IMR-90 (cell line): ENCODE data around the gene RAB34. TPM values are rescaled to one million over a fixed set of nuclear protein-coding genes. Genes with fewer than 3 reads are reported as not detected.
A peak's percentile ranks its signal among the peaks of the same experiment; 100 is the strongest.

Experiments
- ATAC-seq: fragments of 200-7000 bp; cut with Tn5 transposase; 2 replicates; pipeline ENCODE4 v1.9.1; 2020; ENCODE audit warnings: low read depth, mild to moderate bottlenecking, moderate library complexity
- BruUV-seq: library from RNA; stranded (reverse); fragments of 400-500 nt; replicated peaks from 2 replicates; lab custom pipeline; 2021; lab: Mats Ljungman, UMichigan
- CTCF ChIA-PET: fragments of 300-600 bp; formaldehyde crosslinking; extraction: SDS; loops from one replicate; lab custom pipeline; 2021; ENCODE audit warnings: antibody characterized with exemption; lab: Yijun Ruan, JAX
- POLR2A ChIA-PET: fragments of 300-600 bp; sonication (Branson Sonifier 250); formaldehyde crosslinking; loops from one replicate; lab custom pipeline; 2022; ENCODE audit warnings: antibody characterized with exemption; ENCODE audit not compliant: unreplicated experiment; lab: Charles Lee
- DNase-seq: peaks from one replicate; pipeline ENCODE4 v3.0.0; 2013
- H2AFZ ChIP-seq: replicated peaks from 2 replicates; pipeline ENCODE3; 2013; ENCODE audit warnings: low read length, mild to moderate bottlenecking; ENCODE audit not compliant: poor library complexity
- H2AK5ac ChIP-seq: 2 replicates; pipeline ENCODE4 v1.6.1; 2013; ENCODE audit warnings: low read depth, low read length, inconsistent platforms
- H2AK9ac ChIP-seq: replicated peaks from 2 replicates; pipeline ENCODE3; 2013; ENCODE audit warnings: mild to moderate bottlenecking, low read depth, low read length, moderate library complexity; ENCODE audit not compliant: poor library complexity
- H2BK120ac ChIP-seq: 2 replicates; pipeline ENCODE4 v1.6.1; 2013; ENCODE audit warnings: low read depth, low read length, inconsistent platforms
- H2BK15ac ChIP-seq: 3 replicates; pipeline ENCODE4 v1.6.1; 2013; ENCODE audit warnings: low read depth, low read length, inconsistent platforms
- H2BK20ac ChIP-seq: 2 replicates; pipeline ENCODE4 v1.6.1; 2013; ENCODE audit warnings: low read depth, mild to moderate bottlenecking, inconsistent platforms, low read length, moderate library complexity
- H2BK5ac ChIP-seq: 2 replicates; pipeline ENCODE4 v1.6.1; 2013; ENCODE audit warnings: mild to moderate bottlenecking, low read depth, low read length, inconsistent platforms; ENCODE audit not compliant: poor library complexity, severe bottlenecking
- H3K14ac ChIP-seq: replicated peaks from 2 replicates; pipeline ENCODE4 v1.6.1; 2013; ENCODE audit warnings: low read depth, low read length, inconsistent platforms
- H3K18ac ChIP-seq: 2 replicates; pipeline ENCODE4 v1.6.1; 2013; ENCODE audit warnings: low read depth, low read length, control low read depth
- H3K23ac ChIP-seq: 2 replicates; pipeline ENCODE4 v1.6.1; 2013; ENCODE audit warnings: low read depth, low read length, inconsistent platforms
- H3K27ac ChIP-seq: 2 replicates; pipeline ENCODE4 v1.5.1; 2013; ENCODE audit warnings: mild to moderate bottlenecking, control low read depth, low read length; ENCODE audit not compliant: insufficient read depth
- H3K27me3 ChIP-seq: 2 replicates; pipeline ENCODE4 v1.6.1; 2013; ENCODE audit warnings: low read length; ENCODE audit not compliant: control insufficient read depth, insufficient read depth
- H3K36me3 ChIP-seq: 2 replicates; pipeline ENCODE4 v1.6.1; 2013; ENCODE audit warnings: low read length, mixed read lengths; ENCODE audit not compliant: control insufficient read depth, insufficient read depth
- H3K4ac ChIP-seq: 2 replicates; pipeline ENCODE4 v1.6.1; 2013; ENCODE audit warnings: low read depth, low read length, inconsistent platforms
- H3K4me1 ChIP-seq: 2 replicates; pipeline ENCODE4 v1.6.1; 2013; ENCODE audit warnings: low read length, mixed read lengths; ENCODE audit not compliant: control insufficient read depth, insufficient read depth
- H3K4me2 ChIP-seq: 2 replicates; pipeline ENCODE4 v1.6.1; 2013; ENCODE audit warnings: low read depth, mild to moderate bottlenecking, control low read depth, low read length, moderate library complexity
- H3K4me3 ChIP-seq: 2 replicates; pipeline ENCODE4 v1.5.1; 2013; ENCODE audit warnings: low read depth, mild to moderate bottlenecking, control low read depth, low read length, moderate library complexity; ENCODE audit not compliant: insufficient read depth
- H3K56ac ChIP-seq: 2 replicates; pipeline ENCODE4 v1.6.1; 2013; ENCODE audit warnings: low read length, inconsistent platforms; ENCODE audit not compliant: insufficient read depth; ENCODE audit errors: extremely low read depth
- H3K79me1 ChIP-seq, 2 experiments: 2 replicates each; pipeline ENCODE4 v1.6.1; 2013; ENCODE audit warnings: low read length in 2 of 2, inconsistent platforms in 1 of 2, low read depth in 1 of 2
- H3K9ac ChIP-seq: 2 replicates; pipeline ENCODE4 v1.6.1; 2013; ENCODE audit warnings: low read depth, low read length, control low read depth
- H3K9me1 ChIP-seq: 2 replicates; pipeline ENCODE4 v1.6.1; 2013; ENCODE audit warnings: low read length, inconsistent platforms; ENCODE audit not compliant: insufficient read depth
- H3K9me3 ChIP-seq: 2 replicates; pipeline ENCODE4 v1.6.1; 2013; ENCODE audit warnings: low read length; ENCODE audit not compliant: control insufficient read depth, insufficient read depth
- H4K20me1 ChIP-seq: 2 replicates; pipeline ENCODE4 v1.6.1; 2013; ENCODE audit warnings: low read length, inconsistent platforms; ENCODE audit not compliant: insufficient read depth
- H4K5ac ChIP-seq: 2 replicates; pipeline ENCODE4 v1.6.1; 2013; ENCODE audit warnings: mild to moderate bottlenecking, low read depth, low read length, control low read depth
- H4K8ac ChIP-seq, 2 experiments: 2 replicates each; pipeline ENCODE4 v1.6.1; 2013; ENCODE audit warnings: low read depth in 2 of 2, low read length in 2 of 2, control low read depth in 1 of 2, inconsistent platforms in 1 of 2
- H4K91ac ChIP-seq: 2 replicates; pipeline ENCODE4 v1.6.1; 2013; ENCODE audit warnings: low read depth, low read length, inconsistent platforms; ENCODE audit not compliant: insufficient read depth
- BHLHE40 ChIP-seq: fragments of 150-350 bp; IDR thresholded peaks from 2 replicates; pipeline ENCODE4 v1.6.1; 2016; ENCODE audit warnings: mild to moderate bottlenecking, low read depth, low read length
- CEBPB ChIP-seq: IDR thresholded peaks from 2 replicates; pipeline ENCODE4 v1.6.1; 2012; ENCODE audit warnings: low read depth, low read length, improper control_type of control experiment
- CHD1 ChIP-seq: IDR thresholded peaks from 2 replicates; pipeline ENCODE4 v1.6.1; 2012; ENCODE audit warnings: low read depth, low read length, improper control_type of control experiment
- MAFK ChIP-seq: IDR thresholded peaks from 2 replicates; pipeline ENCODE4 v1.6.1; 2012; ENCODE audit warnings: low read depth, low read length, improper control_type of control experiment
- MAZ ChIP-seq: IDR thresholded peaks from 2 replicates; pipeline ENCODE4 v1.6.1; 2012; ENCODE audit warnings: low read depth, mild to moderate bottlenecking, low read length, improper control_type of control experiment, moderate library complexity, borderline replicate concordance
- MXI1 ChIP-seq: IDR thresholded peaks from 2 replicates; pipeline ENCODE4 v1.6.1; 2012; ENCODE audit warnings: low read depth, mild to moderate bottlenecking, low read length, moderate library complexity, borderline replicate concordance
- RAD21 ChIP-seq: IDR thresholded peaks from 2 replicates; pipeline ENCODE4 v1.6.1; 2012; ENCODE audit warnings: low read length, improper control_type of control experiment
- SMC3 ChIP-seq: fragments of 150-350 bp; IDR thresholded peaks from 2 replicates; pipeline ENCODE4 v1.6.1; 2016; ENCODE audit warnings: low read depth, mild to moderate bottlenecking, antibody characterized with exemption, low read length, moderate library complexity
- WGBS, 2 experiments: methylation state at CpG; one replicate each; pipeline versions ENCODE4 v1.1.5 to v1.1.7; 2013; ENCODE audit warnings: missing lambda C conversion rate in 2 of 2; ENCODE audit not compliant: insufficient read length in 1 of 2; ENCODE audit errors: extremely low coverage in 2 of 2; 5-methylcytosine and 5-hydroxymethylcytosine counted together
- dilution Hi-C: fragments of 300-500 bp; cut with HindIII; formaldehyde crosslinking; loops from one replicate; pipeline ENCODE4 v1.14.3; 2018; ENCODE audit warnings: low sequenced_read_pairs; ENCODE audit not compliant: unreplicated experiment
- in situ Hi-C: fragments of 300-500 bp; cut with MboI; formaldehyde crosslinking; loops from 3 replicates; pipeline ENCODE4 v1.14.3; 2019; ENCODE audit warnings: low sequenced_read_pairs, inconsistent platforms, mixed read lengths
- intact Hi-C: fragments of 100-400 bp; cut with micrococcal nuclease; formaldehyde crosslinking; loops from 2 replicates; pipeline ENCODE4 v1.10.0; 2022
- polyA plus RNA-seq, 3 experiments: library from polyadenylated mRNA; depleted of rRNA; stranded (reverse); fragments of >200 nt; gene quantifications; 2 replicates each; pipeline ENCODE4 v1.2.3, GENCODE V29; 2012; ENCODE audit warnings: low replicate concordance in 1 of 3
- total RNA-seq: library from RNA; depleted of rRNA; stranded (reverse); fragments of >200 nt; gene quantifications from 2 replicates; pipeline ENCODE4 v1.2.3, GENCODE V29; 2012
- TF ChIP-seq, protein P1 (sequence below): conservative IDR thresholded peaks from 2 replicates; pipeline ENCODE4 v1.5.1; 2012; ENCODE audit warnings: mild to moderate bottlenecking, low read depth, low read length, improper control_type of control experiment
- TF ChIP-seq, protein P2 (sequence below): fragments of 150-350 bp; IDR thresholded peaks from 2 replicates; pipeline ENCODE4 v1.6.1; 2017; ENCODE audit warnings: mild to moderate bottlenecking, antibody characterized with exemption, low read length, low read depth

RAB34 gene
- total and polyA plus RNA-seq, 2 of the 4 experiments (the other 2 are of a cell fraction), result 351 to 387 TPM

DNA sequence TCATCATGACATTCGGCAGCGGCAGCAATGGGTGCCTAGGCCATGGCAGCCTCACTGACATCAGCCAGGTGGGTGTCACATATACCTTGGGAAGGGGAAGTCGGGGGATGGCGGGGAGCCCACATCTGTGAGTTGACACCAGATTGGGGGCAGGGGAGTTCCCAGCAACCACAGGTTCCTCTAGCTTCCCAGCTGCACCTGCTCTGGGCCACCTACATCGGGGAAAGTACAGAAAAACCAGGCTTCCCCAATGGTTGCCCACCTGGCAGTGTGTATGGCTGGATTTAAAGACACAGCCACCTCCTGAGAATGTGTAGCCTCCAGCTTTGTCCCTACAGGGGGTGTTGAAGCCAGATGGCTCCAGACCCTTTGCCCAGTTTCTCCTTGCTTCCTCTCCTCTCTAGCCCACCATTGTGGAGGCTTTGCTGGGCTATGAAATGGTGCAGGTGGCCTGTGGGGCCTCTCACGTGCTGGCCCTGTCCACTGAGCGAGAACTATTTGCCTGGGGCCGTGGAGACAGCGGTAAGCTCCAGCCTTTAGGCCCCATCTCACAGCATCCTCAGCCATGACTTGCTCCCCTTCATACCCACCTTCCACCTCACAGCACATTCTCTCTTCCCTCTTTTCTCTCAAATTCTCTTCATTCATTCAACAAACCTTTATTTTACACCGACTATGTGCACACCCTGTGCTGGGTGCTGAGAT is 21.2 kb upstream of the RAB34 start:
- Histone ChIP-seq H2BK5ac (no peak overlapping the region), H4K91ac (no peak overlapping the region)
- intact Hi-C loops, result no loop called here

More for the DNA sequence above, 21.2 kb upstream of the RAB34 start:
- dilution Hi-C loops (no loop called here), in situ Hi-C loops (loop anchor here (10.0 kb wide), 1 partner anchor 366 kb away; no protein-coding TSS in a partner anchor)
- H2AK5ac ChIP-seq, result no peak overlapping the region
- CTCF ChIA-PET, result no interaction called here
- no peak overlapping the region for H2BK15ac ChIP-seq
- H3K9ac ChIP-seq, result no peak overlapping the region
- peaks cover 3% of the 10 kb centered on the region for H4K20me1 ChIP-seq
- H3K23ac ChIP-seq, result no peak overlapping the region
- H3K4me1 ChIP-seq, result peaks cover 5% of the 10 kb centered on the region; the same call in 1 of the 2 replicates
- H2BK20ac ChIP-seq, result no peak overlapping the region
- H3K79me1 ChIP-seq, result peaks cover 0 to 12% of the 10 kb centered on the region in 2 experiments; a peak in 1 of 4 replicates
- no peak for ATAC-seq
- no peak overlapping the region for H2BK120ac ChIP-seq
- no peak overlapping the region for H3K4me2 ChIP-seq
- H2AK9ac ChIP-seq, result no peak overlapping the region
- H3K27me3 ChIP-seq, result no peaks in the 10 kb centered on the region
- POLR2A ChIA-PET, result no interaction called here
- H2AFZ ChIP-seq, result peak overlapping the region; percentile 3
- H3K14ac ChIP-seq, result no peak overlapping the region
- H3K18ac ChIP-seq, result no peak overlapping the region
- no peak overlapping the region for H3K4me3 ChIP-seq
- 91 to 100% methylated on average over 1 to 4 of the region's 10 CpGs for WGBS, 2 experiments
- H3K9me1 ChIP-seq, result 0 out of 2 replicates have a peak, but pooled peaks cover 9% of the 10 kb centered on the region
- no peak overlapping the region for H3K56ac ChIP-seq
- H3K36me3 ChIP-seq, result no peaks in the 10 kb centered on the region
- no peak overlapping the region for H3K27ac ChIP-seq
- no peak overlapping the region for H4K8ac ChIP-seq
- DNase-seq, result no peak
- BruUV-seq, result no TSS peak
- no peak overlapping the region for H4K5ac ChIP-seq
- no peak overlapping the region for H3K4ac ChIP-seq
- H3K9me3 ChIP-seq, result no peaks in the 10 kb centered on the region
- TF ChIP-seq MXI1 (no peak), CEBPB (no peak), MAFK (no peak), SMC3 (no peak), CHD1 (no peak), BHLHE40 (no peak), RAD21 (no peak), MAZ (no peak)
- TF ChIP-seq, protein P1, sequence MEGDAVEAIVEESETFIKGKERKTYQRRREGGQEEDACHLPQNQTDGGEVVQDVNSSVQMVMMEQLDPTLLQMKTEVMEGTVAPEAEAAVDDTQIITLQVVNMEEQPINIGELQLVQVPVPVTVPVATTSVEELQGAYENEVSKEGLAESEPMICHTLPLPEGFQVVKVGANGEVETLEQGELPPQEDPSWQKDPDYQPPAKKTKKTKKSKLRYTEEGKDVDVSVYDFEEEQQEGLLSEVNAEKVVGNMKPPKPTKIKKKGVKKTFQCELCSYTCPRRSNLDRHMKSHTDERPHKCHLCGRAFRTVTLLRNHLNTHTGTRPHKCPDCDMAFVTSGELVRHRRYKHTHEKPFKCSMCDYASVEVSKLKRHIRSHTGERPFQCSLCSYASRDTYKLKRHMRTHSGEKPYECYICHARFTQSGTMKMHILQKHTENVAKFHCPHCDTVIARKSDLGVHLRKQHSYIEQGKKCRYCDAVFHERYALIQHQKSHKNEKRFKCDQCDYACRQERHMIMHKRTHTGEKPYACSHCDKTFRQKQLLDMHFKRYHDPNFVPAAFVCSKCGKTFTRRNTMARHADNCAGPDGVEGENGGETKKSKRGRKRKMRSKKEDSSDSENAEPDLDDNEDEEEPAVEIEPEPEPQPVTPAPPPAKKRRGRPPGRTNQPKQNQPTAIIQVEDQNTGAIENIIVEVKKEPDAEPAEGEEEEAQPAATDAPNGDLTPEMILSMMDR, result no peak
- TF ChIP-seq, protein P2, sequence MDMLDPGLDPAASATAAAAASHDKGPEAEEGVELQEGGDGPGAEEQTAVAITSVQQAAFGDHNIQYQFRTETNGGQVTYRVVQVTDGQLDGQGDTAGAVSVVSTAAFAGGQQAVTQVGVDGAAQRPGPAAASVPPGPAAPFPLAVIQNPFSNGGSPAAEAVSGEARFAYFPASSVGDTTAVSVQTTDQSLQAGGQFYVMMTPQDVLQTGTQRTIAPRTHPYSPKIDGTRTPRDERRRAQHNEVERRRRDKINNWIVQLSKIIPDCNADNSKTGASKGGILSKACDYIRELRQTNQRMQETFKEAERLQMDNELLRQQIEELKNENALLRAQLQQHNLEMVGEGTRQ, result no peak
